GM18873 (cell line): ENCODE results near the gene RNPEPL1.

Experiments used
- ATAC-seq: cut with Tn5 transposase; IDR thresholded peaks from one replicate; pipeline ENCODE4 v1.9.1; 2021; ENCODE audit warnings: mild to moderate bottlenecking, moderate library complexity, moderate number of reproducible peaks; ENCODE audit not compliant: unreplicated experiment, low FRiP score

The RNPEPL1 gene

GRCh38 chr2:240564561-240565332 lies 3.5 kb upstream of the RNPEPL1 start:
- no peak for ATAC-seq

GRCh38 chr2:240565333-240566202 lies 2.7 kb upstream of the RNPEPL1 start:
- ATAC-seq, result peak; percentile 33

- ATAC-seq, result peak; percentile 36
These were observed 1.8 kb upstream of the RNPEPL1 start for GRCh38 chr2:240566203-240567136.

GRCh38 chr2:240567137-240567871 lies 980 bp upstream of the RNPEPL1 start:
- no peak for ATAC-seq

- ATAC-seq, result no peak
These were observed 616 bp downstream of the RNPEPL1 start for GRCh38 chr2:240568678-240569522.

GRCh38 chr2:240569523-240569997 lies 1.3 kb downstream of the RNPEPL1 start:
- ATAC-seq, result no peak

- ATAC-seq, result no peak
These were observed 1.8 kb downstream of the RNPEPL1 start for GRCh38 chr2:240569998-240570530.

- no peak for ATAC-seq
These were observed 2.4 kb downstream of the RNPEPL1 start for GRCh38 chr2:240570531-240571313.

GRCh38 chr2:240571314-240571973 lies 3.2 kb downstream of the RNPEPL1 start:
- no peak for ATAC-seq

GRCh38 chr2:240572141-240573031 lies 4.1 kb downstream of the RNPEPL1 start:
- ATAC-seq, result no peak

GRCh38 chr2:240573071-240573515 lies 4.8 kb downstream of the RNPEPL1 start:
- no peak for ATAC-seq

- no peak for ATAC-seq
These were observed 5.5 kb downstream of the RNPEPL1 start for GRCh38 chr2:240573516-240574385.

GRCh38 chr2:240574386-240575100 lies 6.3 kb downstream of the RNPEPL1 start:
- no peak for ATAC-seq

GRCh38 chr2:240575101-240575965 lies 7.0 kb downstream of the RNPEPL1 start:
- ATAC-seq, result no peak
